HL-60 (cell line): ENCODE measurements around the gene KIF14.

Source experiments
- DNase-seq, 2 experiments: peaks; one replicate each; pipeline ENCODE4 v3.0.0-alpha.2; 2010 to 2020; ENCODE audit warnings: low read depth in 1 of 2, low spot score in 1 of 2
- H3K27ac ChIP-seq: fragments of 250-450 bp; sonication (Bioruptor Pico); replicated peaks from 2 replicates; pipeline ENCODE4 v1.5.1; 2020; ENCODE audit warnings: mild to moderate bottlenecking, moderate library complexity
- H3K27me3 ChIP-seq: fragments of 250-450 bp; sonication (Bioruptor Pico); 2 replicates; pipeline ENCODE4 v1.5.1; 2021; ENCODE audit warnings: mild to moderate bottlenecking, moderate library complexity; ENCODE audit not compliant: insufficient read depth, poor library complexity, severe bottlenecking
- H3K4me3 ChIP-seq: replicated peaks from 2 replicates; pipeline ENCODE4 v1.5.1; 2011; ENCODE audit warnings: mild to moderate bottlenecking, control low read depth, low read length; ENCODE audit not compliant: insufficient read depth
- CTCF ChIP-seq: IDR thresholded peaks from one replicate; pipeline ENCODE4 v1.5.1; 2011; ENCODE audit warnings: low read length, control low read depth, inconsistent platforms; ENCODE audit not compliant: insufficient read depth
- GABPA ChIP-seq: IDR thresholded peaks from 2 replicates; pipeline ENCODE4 v1.6.1; 2012; ENCODE audit warnings: low read depth
- POLR2AphosphoS5 ChIP-seq: IDR thresholded peaks from 2 replicates; pipeline ENCODE4 v1.6.1; 2012; ENCODE audit warnings: low read depth
- REST ChIP-seq: IDR thresholded peaks from 2 replicates; pipeline ENCODE4 v1.6.1; 2012; ENCODE audit warnings: low read depth; ENCODE audit not compliant: insufficient replicate concordance
- SPI1 ChIP-seq: IDR thresholded peaks from 2 replicates; pipeline ENCODE4 v1.6.1; 2012; ENCODE audit warnings: low read depth, mild to moderate bottlenecking, borderline replicate concordance

The KIF14 gene

DNA sequence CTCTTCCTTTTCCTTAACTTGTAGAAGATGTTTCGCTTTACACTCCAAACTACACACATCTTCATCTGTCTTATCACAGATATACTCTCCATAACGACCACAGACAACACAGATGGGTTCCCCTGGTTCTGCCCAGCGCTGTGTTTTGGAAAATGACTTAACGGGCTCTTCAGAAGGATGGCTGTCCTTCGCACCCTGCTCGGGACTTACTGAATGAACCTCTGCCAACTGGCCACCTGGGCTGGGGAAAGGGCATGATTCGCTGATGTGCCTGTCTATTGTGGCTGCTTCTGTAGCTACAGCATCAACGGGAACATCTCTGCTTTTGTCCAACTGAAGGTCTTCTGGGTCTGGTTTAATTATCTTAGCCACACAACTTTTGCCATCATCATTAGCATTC is 45.8 kb upstream of the KIF14 start:
- Histone ChIP-seq H3K27ac (no peak overlapping the region), H3K27me3 (no peaks in the 10 kb centered on the region), H3K4me3 (no peak overlapping the region)
- TF ChIP-seq POLR2AphosphoS5 (no peak), SPI1 (no peak)
- no peak for DNase-seq

DNA sequence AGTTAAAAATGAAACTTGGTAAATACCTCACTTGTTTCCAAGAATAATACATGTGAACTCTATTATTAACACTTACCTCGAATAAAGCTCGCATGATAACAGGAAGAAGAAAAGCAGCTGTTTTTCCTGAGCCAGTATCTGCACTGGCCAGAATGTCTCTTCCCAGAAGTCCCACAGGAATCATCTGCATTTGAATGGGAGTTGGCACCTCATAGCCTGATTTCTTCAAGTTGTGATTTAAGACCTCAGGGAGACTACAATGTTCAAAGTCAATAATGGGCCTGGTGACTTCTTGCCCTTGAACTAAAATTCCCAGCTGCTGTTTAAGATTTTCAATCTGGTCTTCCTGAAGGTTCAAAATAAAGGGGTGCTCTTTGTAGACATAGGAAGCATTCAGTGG is 45.3 kb upstream of the KIF14 start:
- DNase-seq: no peak
- no peak for TF ChIP-seq CTCF
- TF ChIP-seq POLR2AphosphoS5: no peak
- TF ChIP-seq REST: no peak
- no peak for TF ChIP-seq SPI1
- no peak for TF ChIP-seq GABPA
- Histone ChIP-seq H3K4me3 (no peak overlapping the region), H3K27me3 (no peaks in the 10 kb centered on the region), H3K27ac (no peak overlapping the region)

- no peak for DNase-seq
- H3K27ac ChIP-seq: no peak overlapping the region
- H3K27me3 ChIP-seq: no peaks in the 10 kb centered on the region
- H3K4me3 ChIP-seq: no peak overlapping the region
- no peak for TF ChIP-seq CTCF
Observed at GRCh38 chr1:200660719-200661118, 40.2 kb upstream of the KIF14 start.

GRCh38 chr1:200659269-200659668 is 38.7 kb upstream of the KIF14 start:
- DNase-seq: no peak
- TF ChIP-seq REST (no peak), POLR2AphosphoS5 (no peak), CTCF (no peak), GABPA (no peak), SPI1 (no peak)
- no peak overlapping the region for H3K27ac ChIP-seq
- no peaks in the 10 kb centered on the region for H3K27me3 ChIP-seq
- H3K4me3 ChIP-seq: no peak overlapping the region
